GM18951 (cell line): ENCODE results near the gene MANSC4.
"Not testable (repeated sequence)": the region's sequence is repeated elsewhere in the genome, so short reads cannot be mapped to it uniquely, and the experiment has no call there.

ENCODE experiments used
- POLR2A ChIP-seq: IDR thresholded peaks from 4 replicates; pipeline ENCODE4 v1.6.1; 2011; ENCODE audit warnings: mild to moderate bottlenecking; ENCODE audit not compliant: insufficient read length, insufficient read depth; ENCODE audit errors: extremely low read depth
- in situ Hi-C: fragments of 300-500 bp; cut with MboI; formaldehyde crosslinking; loops from one replicate; pipeline ENCODE4 v1.12.0; 2022; ENCODE audit warnings: low sequenced_read_pairs, mixed read lengths, inconsistent platforms; ENCODE audit not compliant: unreplicated experiment

MANSC4 gene

GRCh38 chr12:27762757-27763156 is 17.3 kb downstream of the MANSC4 start:
- TF ChIP-seq POLR2A = no peak
- in situ Hi-C loops = no loop called here

GRCh38 chr12:27756670-27757195 is 23.3 kb downstream of the MANSC4 start:
- in situ Hi-C loops = no loop called here
- TF ChIP-seq POLR2A = no peak

- in situ Hi-C loops = no loop called here
- no peak for TF ChIP-seq POLR2A
Measured at GRCh38 chr12:27754795-27755194, 25.2 kb downstream of the MANSC4 start.

- in situ Hi-C loops = no loop called here
- TF ChIP-seq POLR2A = no peak
Measured at GRCh38 chr12:27751386-27752047, 28.5 kb downstream of the MANSC4 start.

GRCh38 chr12:27747111-27747820 is 32.8 kb downstream of the MANSC4 start:
- in situ Hi-C loops = no loop called here
- no peak for TF ChIP-seq POLR2A

- in situ Hi-C loops = not testable (repeated sequence)
Measured at GRCh38 chr12:27745734-27746133, 34.3 kb downstream of the MANSC4 start.

- TF ChIP-seq POLR2A = no peak
- in situ Hi-C loops = no loop called here
Measured at GRCh38 chr12:27743601-27744000, 36.4 kb downstream of the MANSC4 start.

GRCh38 chr12:27734321-27734720 is 45.7 kb downstream of the MANSC4 start:
- in situ Hi-C loops = loop anchor here (10.0 kb wide), 1 partner anchor 210 kb away; no protein-coding TSS in a partner anchor

- in situ Hi-C loops = loop anchor here (10.0 kb wide), 1 partner anchor 211 kb away; no protein-coding TSS in a partner anchor
Measured at GRCh38 chr12:27733791-27734190, 46.2 kb downstream of the MANSC4 start.

GRCh38 chr12:27733052-27733656 is 46.9 kb downstream of the MANSC4 start:
- in situ Hi-C loops = loop anchor here (10.0 kb wide), 1 partner anchor 212 kb away; no protein-coding TSS in a partner anchor
- TF ChIP-seq POLR2A = no peak

More at GRCh38 chr12:27733791-27734190, 46.2 kb downstream of the MANSC4 start:
- no peak for TF ChIP-seq POLR2A

GRCh38 chr12:27732281-27732680 is 47.8 kb downstream of the MANSC4 start:
- TF ChIP-seq POLR2A = no peak
- in situ Hi-C loops = loop anchor here (10.0 kb wide), 1 partner anchor 213 kb away; no protein-coding TSS in a partner anchor

- in situ Hi-C loops = loop anchor here (10.0 kb wide), 1 partner anchor 215 kb away; no protein-coding TSS in a partner anchor
- no peak for TF ChIP-seq POLR2A
Measured at GRCh38 chr12:27730097-27730588, 49.9 kb downstream of the MANSC4 start.

GRCh38 chr12:27723212-27723611 is 56.8 kb downstream of the MANSC4 start:
- in situ Hi-C loops = no loop called here
- TF ChIP-seq POLR2A = no peak
